KMS-11 (cell line): ENCODE measurements around the gene CLECL1.

Experiments used
- H2AFZ ChIP-seq: fragments of 200-600 bp; sonication (generic); 2 replicates; pipeline ENCODE4 v1.6.1; 2016; ENCODE audit warnings: antibody characterized with exemption, mixed run types, low read depth
- H3K27ac ChIP-seq: fragments of 200-600 bp; sonication (generic); 2 replicates; pipeline ENCODE4 v1.6.1; 2016; ENCODE audit warnings: mild to moderate bottlenecking, mixed run types
- H3K27me3 ChIP-seq: fragments of 200-600 bp; sonication (generic); 2 replicates; pipeline ENCODE4 v1.6.1; 2017; ENCODE audit warnings: mild to moderate bottlenecking, low read depth, mixed run types, moderate library complexity; ENCODE audit not compliant: insufficient read depth
- H3K36me3 ChIP-seq: fragments of 200-600 bp; sonication (generic); 2 replicates; pipeline ENCODE4 v1.6.1; 2017; ENCODE audit warnings: mild to moderate bottlenecking, mixed run types; ENCODE audit not compliant: insufficient read depth
- H3K4me1 ChIP-seq: fragments of 200-600 bp; sonication (generic); 2 replicates; pipeline ENCODE4 v1.6.1; 2016; ENCODE audit warnings: mild to moderate bottlenecking, low read depth, mixed run types; ENCODE audit not compliant: poor library complexity, severe bottlenecking
- H3K4me2 ChIP-seq: fragments of 200-600 bp; sonication (generic); 2 replicates; pipeline ENCODE4 v1.7.0; 2016; ENCODE audit warnings: mild to moderate bottlenecking, mixed run types
- H3K4me3 ChIP-seq: fragments of 200-600 bp; sonication (generic); IDR thresholded peaks from 2 replicates; pipeline ENCODE4 v1.6.1; 2017; ENCODE audit warnings: low read depth, low read length, mixed read lengths; ENCODE audit not compliant: insufficient read depth
- H3K79me2 ChIP-seq: fragments of 200-600 bp; sonication (generic); 2 replicates; pipeline ENCODE4 v1.6.1; 2016; ENCODE audit warnings: low read depth, mixed run types; ENCODE audit not compliant: insufficient read depth
- H3K9ac ChIP-seq: fragments of 200-600 bp; sonication (generic); 2 replicates; pipeline ENCODE4 v1.6.1; 2016; ENCODE audit warnings: mild to moderate bottlenecking, mixed run types
- H4K20me1 ChIP-seq: fragments of 200-600 bp; sonication (generic); 2 replicates; pipeline ENCODE4 v1.6.1; 2016; ENCODE audit warnings: mild to moderate bottlenecking, mixed run types; ENCODE audit not compliant: insufficient read depth
- TF ChIP-seq, protein P1 (sequence below): fragments of 200-600 bp; sonication (generic); conservative IDR thresholded peaks from 2 replicates; pipeline ENCODE4 v1.6.1; 2017; ENCODE audit warnings: low read depth, mild to moderate bottlenecking, antibody characterized with exemption, low read length, moderate library complexity, mixed read lengths

CLECL1 gene

GRCh38 chr12:9760699-9761418, 28.0 kb upstream of the CLECL1 start, which contains the start of gene CD69:
Gene CD69, minus strand, starts transcription at chr12:9760901. Its CDS starts 81 bp downstream, at chr12:9760820.
- Histone ChIP-seq H3K79me2 (no peaks in the 10 kb centered on the region), H2AFZ (no peak within 1 kb of the TSS), H3K4me2 (no peak within 1 kb of the TSS), H3K4me3 (no peak within 1 kb of the TSS), H3K4me1 (peaks cover 17% of the 10 kb centered on the region), H4K20me1 (no peaks in the 10 kb centered on the region), H3K9ac (no peak within 1 kb of the TSS), H3K27ac (no peak within 1 kb of the TSS), H3K27me3 (no peaks in the 10 kb centered on the region), H3K36me3 (no peaks in the 10 kb centered on the region)
- TF ChIP-seq, protein P1, sequence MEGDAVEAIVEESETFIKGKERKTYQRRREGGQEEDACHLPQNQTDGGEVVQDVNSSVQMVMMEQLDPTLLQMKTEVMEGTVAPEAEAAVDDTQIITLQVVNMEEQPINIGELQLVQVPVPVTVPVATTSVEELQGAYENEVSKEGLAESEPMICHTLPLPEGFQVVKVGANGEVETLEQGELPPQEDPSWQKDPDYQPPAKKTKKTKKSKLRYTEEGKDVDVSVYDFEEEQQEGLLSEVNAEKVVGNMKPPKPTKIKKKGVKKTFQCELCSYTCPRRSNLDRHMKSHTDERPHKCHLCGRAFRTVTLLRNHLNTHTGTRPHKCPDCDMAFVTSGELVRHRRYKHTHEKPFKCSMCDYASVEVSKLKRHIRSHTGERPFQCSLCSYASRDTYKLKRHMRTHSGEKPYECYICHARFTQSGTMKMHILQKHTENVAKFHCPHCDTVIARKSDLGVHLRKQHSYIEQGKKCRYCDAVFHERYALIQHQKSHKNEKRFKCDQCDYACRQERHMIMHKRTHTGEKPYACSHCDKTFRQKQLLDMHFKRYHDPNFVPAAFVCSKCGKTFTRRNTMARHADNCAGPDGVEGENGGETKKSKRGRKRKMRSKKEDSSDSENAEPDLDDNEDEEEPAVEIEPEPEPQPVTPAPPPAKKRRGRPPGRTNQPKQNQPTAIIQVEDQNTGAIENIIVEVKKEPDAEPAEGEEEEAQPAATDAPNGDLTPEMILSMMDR: no peak

DNA sequence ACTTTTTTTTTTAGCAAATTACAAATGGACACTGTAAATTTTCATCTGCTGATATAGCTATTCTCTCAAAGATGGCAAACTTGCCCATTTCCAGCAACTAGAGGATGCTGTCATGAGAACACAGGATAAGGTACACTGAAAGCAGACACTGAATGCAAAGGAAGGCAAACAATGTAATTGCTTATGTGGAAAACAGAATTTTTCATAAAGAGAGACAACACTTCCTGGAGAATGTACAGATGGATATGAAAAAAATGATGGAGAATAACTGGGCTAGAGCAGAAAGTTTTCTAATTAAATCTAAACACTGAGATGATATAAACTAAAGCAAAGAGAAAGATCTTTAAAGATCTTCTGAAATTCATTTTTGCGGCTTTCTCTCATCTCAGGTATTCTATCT, 27.2 kb upstream of the CLECL1 start:
- Histone ChIP-seq H3K79me2 (no peaks in the 10 kb centered on the region), H3K4me1 (peaks cover 10% of the 10 kb centered on the region), H3K9ac (no peak overlapping the region), H3K4me2 (no peak overlapping the region), H3K27me3 (no peaks in the 10 kb centered on the region), H3K4me3 (no peak overlapping the region), H2AFZ (no peak overlapping the region), H4K20me1 (no peaks in the 10 kb centered on the region), H3K27ac (no peak overlapping the region), H3K36me3 (no peaks in the 10 kb centered on the region)
- TF ChIP-seq, protein P1: no peak

- Histone ChIP-seq H3K36me3 (no peaks in the 10 kb centered on the region), H2AFZ (no peak overlapping the region), H3K27me3 (no peaks in the 10 kb centered on the region), H3K27ac (no peak overlapping the region), H3K4me2 (no peak overlapping the region), H3K9ac (no peak overlapping the region), H4K20me1 (no peaks in the 10 kb centered on the region), H3K79me2 (no peaks in the 10 kb centered on the region), H3K4me1 (peaks cover 10% of the 10 kb centered on the region), H3K4me3 (no peak overlapping the region)
- TF ChIP-seq, protein P1: no peak
Measured at GRCh38 chr12:9759694-9760093, 26.8 kb upstream of the CLECL1 start.

GRCh38 chr12:9758119-9758518, 25.2 kb upstream of the CLECL1 start:
- H3K9ac ChIP-seq: no peak overlapping the region
- H3K4me2 ChIP-seq: no peak overlapping the region
- H2AFZ ChIP-seq: no peak overlapping the region

More at GRCh38 chr12:9758119-9758518, 25.2 kb upstream of the CLECL1 start:
- H3K4me1 ChIP-seq: no peaks in the 10 kb centered on the region
- H3K4me3 ChIP-seq: no peak overlapping the region
- H3K27ac ChIP-seq: no peak overlapping the region
- no peaks in the 10 kb centered on the region for H3K79me2 ChIP-seq
- no peaks in the 10 kb centered on the region for H4K20me1 ChIP-seq
- no peaks in the 10 kb centered on the region for H3K36me3 ChIP-seq
- TF ChIP-seq, protein P1: no peak
- no peaks in the 10 kb centered on the region for H3K27me3 ChIP-seq
